ENCODE measurements around the gene RSU1. TPM values are rescaled to one million over a fixed set of nuclear protein-coding genes. Genes with fewer than 3 reads are reported as not detected.

RSU1 gene
- total RNA-seq, 1 donor, result 94.1 TPM

DNA sequence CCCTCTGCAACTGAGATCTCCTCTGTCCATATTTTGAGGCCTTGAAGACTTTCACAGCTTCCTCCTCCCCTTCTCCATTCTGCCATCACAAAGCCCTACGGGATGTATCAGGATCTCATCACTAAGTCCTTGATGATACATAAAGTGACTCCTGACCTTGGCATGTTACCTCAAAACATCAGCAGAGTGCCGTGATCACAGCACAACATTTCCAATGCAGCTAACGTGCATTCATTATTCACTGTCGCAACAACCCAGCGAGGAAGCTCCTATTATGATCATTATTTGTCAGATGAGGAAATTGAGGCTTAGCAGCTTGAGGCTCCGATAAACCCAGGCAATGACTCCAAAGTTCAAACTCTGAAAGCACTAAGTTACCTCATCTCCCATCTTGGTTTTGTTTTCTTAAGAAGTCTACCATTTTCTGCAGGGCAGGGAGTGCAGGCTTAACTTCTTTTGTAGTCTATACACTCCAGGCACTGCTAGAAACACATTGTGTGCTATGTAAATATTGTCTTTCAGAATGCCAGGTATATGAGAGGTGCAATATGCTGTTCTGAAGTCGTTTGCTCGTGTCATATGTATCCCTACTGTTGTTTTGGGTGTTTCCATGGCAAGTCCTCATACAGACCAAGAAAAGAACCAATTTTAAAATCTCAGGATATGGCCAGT lies 215.0 kb downstream of the RSU1 start:
- Histone ChIP-seq H3K4me1 (ENCODE audit: insufficient read depth, low read length) (no peaks in the 10 kb centered on the region), H3K36me3 (ENCODE audit: insufficient read depth, low read length) (no peaks in the 10 kb centered on the region), H3K4me3 (ENCODE audit: insufficient read depth, low read length) (no peak overlapping the region), H3K4me2 (ENCODE audit: insufficient read depth, low read length) (no peak overlapping the region), H3K79me2 (ENCODE audit: insufficient read depth, low read length) (no peaks in the 10 kb centered on the region), H2AFZ (ENCODE audit: low read length) (no peak overlapping the region), H3K27ac (ENCODE audit: low read depth, low read length) (no peak overlapping the region), H3K9me3 (ENCODE audit: low read depth, low read length) (no peaks in the 10 kb centered on the region), H3K27me3 (ENCODE audit: insufficient read depth, low read length) (no peaks in the 10 kb centered on the region), H4K20me1 (ENCODE audit: insufficient read depth, low read length) (peaks cover 14% of the 10 kb centered on the region)
- no peak for DNase-seq (ENCODE audit: insufficient read length, low spot score, missing footprints)
- TF ChIP-seq, protein P1, sequence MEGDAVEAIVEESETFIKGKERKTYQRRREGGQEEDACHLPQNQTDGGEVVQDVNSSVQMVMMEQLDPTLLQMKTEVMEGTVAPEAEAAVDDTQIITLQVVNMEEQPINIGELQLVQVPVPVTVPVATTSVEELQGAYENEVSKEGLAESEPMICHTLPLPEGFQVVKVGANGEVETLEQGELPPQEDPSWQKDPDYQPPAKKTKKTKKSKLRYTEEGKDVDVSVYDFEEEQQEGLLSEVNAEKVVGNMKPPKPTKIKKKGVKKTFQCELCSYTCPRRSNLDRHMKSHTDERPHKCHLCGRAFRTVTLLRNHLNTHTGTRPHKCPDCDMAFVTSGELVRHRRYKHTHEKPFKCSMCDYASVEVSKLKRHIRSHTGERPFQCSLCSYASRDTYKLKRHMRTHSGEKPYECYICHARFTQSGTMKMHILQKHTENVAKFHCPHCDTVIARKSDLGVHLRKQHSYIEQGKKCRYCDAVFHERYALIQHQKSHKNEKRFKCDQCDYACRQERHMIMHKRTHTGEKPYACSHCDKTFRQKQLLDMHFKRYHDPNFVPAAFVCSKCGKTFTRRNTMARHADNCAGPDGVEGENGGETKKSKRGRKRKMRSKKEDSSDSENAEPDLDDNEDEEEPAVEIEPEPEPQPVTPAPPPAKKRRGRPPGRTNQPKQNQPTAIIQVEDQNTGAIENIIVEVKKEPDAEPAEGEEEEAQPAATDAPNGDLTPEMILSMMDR (IDR thresholded peaks at IDR 0.05; ENCODE audit: extremely low read depth, low read depth, low read length), result no peak

DNA sequence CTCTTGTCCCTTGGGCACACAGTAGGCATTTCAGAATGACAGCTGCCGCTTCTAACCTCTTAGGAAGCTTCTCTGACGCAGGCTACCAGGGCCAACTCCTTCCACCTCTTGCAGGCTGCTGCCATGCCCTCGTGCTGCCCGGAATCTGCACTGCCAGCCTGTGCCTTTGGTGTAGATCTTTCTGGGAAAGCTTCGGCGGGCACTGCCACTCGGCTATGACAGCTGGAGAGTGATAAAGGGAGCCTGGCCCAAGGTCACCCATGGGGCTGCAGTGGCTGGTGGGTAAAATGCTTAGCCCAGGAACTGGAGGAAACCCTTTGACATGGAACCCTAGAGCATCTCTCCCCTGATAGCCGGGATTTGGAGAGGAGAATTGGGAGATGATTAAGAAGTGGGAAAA lies 217.6 kb downstream of the RSU1 start:
- Histone ChIP-seq H3K79me2 (ENCODE audit: insufficient read depth, low read length) (no peaks in the 10 kb centered on the region), H3K9me3 (ENCODE audit: low read depth, low read length) (no peaks in the 10 kb centered on the region), H2AFZ (ENCODE audit: low read length) (no peak overlapping the region), H3K4me3 (ENCODE audit: insufficient read depth, low read length) (no peak overlapping the region), H3K27ac (ENCODE audit: low read depth, low read length) (no peak overlapping the region), H3K27me3 (ENCODE audit: insufficient read depth, low read length) (no peaks in the 10 kb centered on the region), H3K4me1 (ENCODE audit: insufficient read depth, low read length) (no peaks in the 10 kb centered on the region), H3K4me2 (ENCODE audit: insufficient read depth, low read length) (no peak overlapping the region), H4K20me1 (ENCODE audit: insufficient read depth, low read length) (peaks cover 8% of the 10 kb centered on the region), H3K36me3 (ENCODE audit: insufficient read depth, low read length) (no peaks in the 10 kb centered on the region)
- TF ChIP-seq, protein P1 (IDR thresholded peaks at IDR 0.05; ENCODE audit: extremely low read depth, low read depth, low read length), result no peak
- DNase-seq (ENCODE audit: insufficient read length, low spot score, missing footprints), result no peak

- Histone ChIP-seq H3K4me3 (ENCODE audit: insufficient read depth, low read length) (no peak overlapping the region), H3K4me2 (ENCODE audit: insufficient read depth, low read length) (no peak overlapping the region), H3K27ac (ENCODE audit: low read depth, low read length) (no peak overlapping the region), H3K9me3 (ENCODE audit: low read depth, low read length) (no peaks in the 10 kb centered on the region), H4K20me1 (ENCODE audit: insufficient read depth, low read length) (peaks cover 11% of the 10 kb centered on the region), H2AFZ (ENCODE audit: low read length) (no peak overlapping the region), H3K4me1 (ENCODE audit: insufficient read depth, low read length) (no peaks in the 10 kb centered on the region), H3K79me2 (ENCODE audit: insufficient read depth, low read length) (no peaks in the 10 kb centered on the region), H3K27me3 (ENCODE audit: insufficient read depth, low read length) (no peaks in the 10 kb centered on the region), H3K36me3 (ENCODE audit: insufficient read depth, low read length) (no peaks in the 10 kb centered on the region)
- TF ChIP-seq, protein P1 (IDR thresholded peaks at IDR 0.05; ENCODE audit: extremely low read depth, low read depth, low read length), result no peak
- no peak for DNase-seq (ENCODE audit: insufficient read length, low spot score, missing footprints)
Observed at GRCh38 chr10:16597656-16598055, 219.6 kb downstream of the RSU1 start.

- Histone ChIP-seq H3K4me3 (ENCODE audit: insufficient read depth, low read length) (no peak overlapping the region), H3K36me3 (ENCODE audit: insufficient read depth, low read length) (peaks cover 6% of the 10 kb centered on the region), H3K27ac (ENCODE audit: low read depth, low read length) (no peak overlapping the region), H3K9me3 (ENCODE audit: low read depth, low read length) (no peaks in the 10 kb centered on the region), H2AFZ (ENCODE audit: low read length) (no peak overlapping the region), H3K4me2 (ENCODE audit: insufficient read depth, low read length) (no peak overlapping the region), H3K79me2 (ENCODE audit: insufficient read depth, low read length) (no peaks in the 10 kb centered on the region), H4K20me1 (ENCODE audit: insufficient read depth, low read length) (peaks cover 3% of the 10 kb centered on the region), H3K27me3 (ENCODE audit: insufficient read depth, low read length) (no peaks in the 10 kb centered on the region), H3K4me1 (ENCODE audit: insufficient read depth, low read length) (no peaks in the 10 kb centered on the region)
- TF ChIP-seq, protein P1 (IDR thresholded peaks at IDR 0.05; ENCODE audit: extremely low read depth, low read depth, low read length), result no peak
- no peak for DNase-seq (ENCODE audit: insufficient read length, low spot score, missing footprints)
Observed at GRCh38 chr10:16592378-16592777, 224.8 kb downstream of the RSU1 start.
